ENCODE results near the gene CLCN3.
"Not testable (repeated sequence)": the region's sequence is repeated elsewhere in the genome, so short reads cannot be mapped to it uniquely, and the experiment has no call there.

CLCN3 gene

GRCh38 chr4:169716677-169717076, 96.3 kb downstream of the CLCN3 start:
- FAIRE-seq, result no peak

GRCh38 chr4:169720529-169720928, 100.2 kb downstream of the CLCN3 start:
- FAIRE-seq, result no peak

GRCh38 chr4:169723207-169723965, 103.0 kb downstream of the CLCN3 start:
- no peak for FAIRE-seq

- FAIRE-seq, result no peak
Measured at GRCh38 chr4:169724260-169724659, 103.9 kb downstream of the CLCN3 start.

GRCh38 chr4:169727616-169728015, 107.2 kb downstream of the CLCN3 start:
- no peak for FAIRE-seq

GRCh38 chr4:169730564-169730963, 110.2 kb downstream of the CLCN3 start:
- no peak for FAIRE-seq

GRCh38 chr4:169738604-169739003, 118.2 kb downstream of the CLCN3 start:
- FAIRE-seq, result not testable (repeated sequence)

GRCh38 chr4:169741569-169741968, 121.2 kb downstream of the CLCN3 start:
- FAIRE-seq, result no peak

- FAIRE-seq, result no peak
Measured at GRCh38 chr4:169744601-169745000, 124.2 kb downstream of the CLCN3 start.

GRCh38 chr4:169745291-169745690, 124.9 kb downstream of the CLCN3 start:
- no peak for FAIRE-seq

- FAIRE-seq, result no peak
Measured at GRCh38 chr4:169756971-169757574, 136.7 kb downstream of the CLCN3 start.

GRCh38 chr4:169757575-169758184, 137.3 kb downstream of the CLCN3 start, which contains the start of gene HPF1:
Gene HPF1 (minus strand): TSS chr4:169757944. CDS start chr4:169757877, 67 bp downstream.
- peak; percentile 86 for FAIRE-seq

- no peak for FAIRE-seq
Measured at GRCh38 chr4:169758401-169758962, 138.1 kb downstream of the CLCN3 start.

- no peak for FAIRE-seq
Measured at GRCh38 chr4:169761846-169762245, 141.5 kb downstream of the CLCN3 start.

GRCh38 chr4:169765835-169766234, 145.5 kb downstream of the CLCN3 start:
- no peak for FAIRE-seq

GRCh38 chr4:169766741-169767140, 146.4 kb downstream of the CLCN3 start:
- FAIRE-seq, result no peak

GRCh38 chr4:169768385-169768784, 148.0 kb downstream of the CLCN3 start:
- no peak for FAIRE-seq

GRCh38 chr4:169770416-169770815, 150.0 kb downstream of the CLCN3 start:
- no peak for FAIRE-seq

GRCh38 chr4:169771556-169772080, 151.2 kb downstream of the CLCN3 start:
- not testable (repeated sequence) for FAIRE-seq
